ENCODE measurements around the gene SLC4A3.

Gene SLC4A3

GRCh38 chr2:219665926-219666325 lies 38.5 kb downstream of the SLC4A3 start:
- Histone ChIP-seq H3K4me1 (ENCODE audit: low read depth, poor library complexity, severe bottlenecking) (no peaks in the 10 kb centered on the region), H3K79me2 (ENCODE audit: insufficient read depth, low read depth) (no peaks in the 10 kb centered on the region), H3K36me3 (ENCODE audit: insufficient read depth) (no peaks in the 10 kb centered on the region), H3K27me3 (ENCODE audit: insufficient read depth, low read depth) (no peaks in the 10 kb centered on the region), H4K20me1 (ENCODE audit: insufficient read depth) (no peaks in the 10 kb centered on the region), H3K27ac (no peak overlapping the region), H2AFZ (ENCODE audit: low read depth) (no peak overlapping the region), H3K4me2 (no peak overlapping the region), H3K9ac (no peak overlapping the region), H3K4me3 (IDR thresholded peaks at IDR 0.05; ENCODE audit: insufficient read depth, low read depth, low read length) (no peak overlapping the region)
- TF ChIP-seq CTCF (conservative IDR thresholded peaks at IDR 0.05; ENCODE audit: low read depth, low read length) = no peak

GRCh38 chr2:219668316-219668715 lies 40.9 kb downstream of the SLC4A3 start:
- no peaks in the 10 kb centered on the region for H3K27me3 ChIP-seq (ENCODE audit: insufficient read depth, low read depth)
- H3K4me2 ChIP-seq = no peak overlapping the region
- no peak overlapping the region for H3K9ac ChIP-seq
- no peak for TF ChIP-seq CTCF (conservative IDR thresholded peaks at IDR 0.05; ENCODE audit: low read depth, low read length)
- no peaks in the 10 kb centered on the region for H3K79me2 ChIP-seq (ENCODE audit: insufficient read depth, low read depth)
- no peak overlapping the region for H3K27ac ChIP-seq
- no peaks in the 10 kb centered on the region for H3K4me1 ChIP-seq (ENCODE audit: low read depth, poor library complexity, severe bottlenecking)
- H2AFZ ChIP-seq (ENCODE audit: low read depth) = no peak overlapping the region
- H3K36me3 ChIP-seq (ENCODE audit: insufficient read depth) = no peaks in the 10 kb centered on the region
- H3K4me3 ChIP-seq (IDR thresholded peaks at IDR 0.05; ENCODE audit: insufficient read depth, low read depth, low read length) = no peak overlapping the region
- no peaks in the 10 kb centered on the region for H4K20me1 ChIP-seq (ENCODE audit: insufficient read depth)

GRCh38 chr2:219670386-219670785 lies 43.0 kb downstream of the SLC4A3 start:
- Histone ChIP-seq H3K4me3 (IDR thresholded peaks at IDR 0.05; ENCODE audit: insufficient read depth, low read depth, low read length) (no peak overlapping the region), H3K79me2 (ENCODE audit: insufficient read depth, low read depth) (no peaks in the 10 kb centered on the region), H4K20me1 (ENCODE audit: insufficient read depth) (no peaks in the 10 kb centered on the region), H3K4me1 (ENCODE audit: low read depth, poor library complexity, severe bottlenecking) (no peaks in the 10 kb centered on the region), H3K9ac (no peak overlapping the region), H3K27me3 (ENCODE audit: insufficient read depth, low read depth) (no peaks in the 10 kb centered on the region), H3K4me2 (no peak overlapping the region), H3K27ac (no peak overlapping the region), H3K36me3 (ENCODE audit: insufficient read depth) (no peaks in the 10 kb centered on the region), H2AFZ (ENCODE audit: low read depth) (no peak overlapping the region)
- no peak for TF ChIP-seq CTCF (conservative IDR thresholded peaks at IDR 0.05; ENCODE audit: low read depth, low read length)

- Histone ChIP-seq H3K9ac (no peak overlapping the region), H3K4me3 (IDR thresholded peaks at IDR 0.05; ENCODE audit: insufficient read depth, low read depth, low read length) (no peak overlapping the region), H3K27me3 (ENCODE audit: insufficient read depth, low read depth) (no peaks in the 10 kb centered on the region), H3K79me2 (ENCODE audit: insufficient read depth, low read depth) (no peaks in the 10 kb centered on the region), H3K27ac (no peak overlapping the region), H3K36me3 (ENCODE audit: insufficient read depth) (no peaks in the 10 kb centered on the region), H3K4me1 (ENCODE audit: low read depth, poor library complexity, severe bottlenecking) (no peaks in the 10 kb centered on the region), H4K20me1 (ENCODE audit: insufficient read depth) (no peaks in the 10 kb centered on the region), H2AFZ (ENCODE audit: low read depth) (no peak overlapping the region), H3K4me2 (no peak overlapping the region)
- TF ChIP-seq CTCF (conservative IDR thresholded peaks at IDR 0.05; ENCODE audit: low read depth, low read length) = no peak
These were observed 43.8 kb downstream of the SLC4A3 start for GRCh38 chr2:219671279-219671678.

- H3K4me2 ChIP-seq = no peak overlapping the region
- no peak overlapping the region for H3K4me3 ChIP-seq (IDR thresholded peaks at IDR 0.05; ENCODE audit: insufficient read depth, low read depth, low read length)
- H2AFZ ChIP-seq (ENCODE audit: low read depth) = no peak overlapping the region
These were observed 45.0 kb downstream of the SLC4A3 start for GRCh38 chr2:219672406-219672805.

More at GRCh38 chr2:219672406-219672805, 45.0 kb downstream of the SLC4A3 start:
- no peaks in the 10 kb centered on the region for H3K27me3 ChIP-seq (ENCODE audit: insufficient read depth, low read depth)
- H3K79me2 ChIP-seq (ENCODE audit: insufficient read depth, low read depth) = no peaks in the 10 kb centered on the region
- H3K27ac ChIP-seq = no peak overlapping the region
- no peaks in the 10 kb centered on the region for H4K20me1 ChIP-seq (ENCODE audit: insufficient read depth)
- TF ChIP-seq CTCF (conservative IDR thresholded peaks at IDR 0.05; ENCODE audit: low read depth, low read length) = no peak
- H3K9ac ChIP-seq = no peak overlapping the region
- no peaks in the 10 kb centered on the region for H3K36me3 ChIP-seq (ENCODE audit: insufficient read depth)
- H3K4me1 ChIP-seq (ENCODE audit: low read depth, poor library complexity, severe bottlenecking) = no peaks in the 10 kb centered on the region

Data from KMS-11 (cell line).